Measurements from ENCODE around the gene ZBED5. TPM values are rescaled to one million over a fixed set of nuclear protein-coding genes. Genes with fewer than 3 reads are reported as not detected.
"Not testable (repeated sequence)": the region's sequence is repeated elsewhere in the genome, so short reads cannot be mapped to it uniquely, and the experiment has no call there.

ZBED5 gene
- total RNA-seq, 2 experiments from 2014 or later = 34.6 to 36.2 TPM

- H3K27ac Mint-ChIP-seq = no peak overlapping the region
- no peaks in the 10 kb centered on the region for H3K9me3 Mint-ChIP-seq
These were observed 29.5 kb downstream of the ZBED5 start for GRCh38 chr11:10828402-10828801.

GRCh38 chr11:10824888-10825287 lies 33.0 kb downstream of the ZBED5 start:
- no peak overlapping the region for H3K27ac Mint-ChIP-seq

More at GRCh38 chr11:10828402-10828801, 29.5 kb downstream of the ZBED5 start:
- no peaks in the 10 kb centered on the region for H3K36me3 Mint-ChIP-seq
- H3K4me3 Mint-ChIP-seq = no peak overlapping the region
- H3K4me1 Mint-ChIP-seq = peaks cover 10% of the 10 kb centered on the region
- H3K27me3 Mint-ChIP-seq = no peaks in the 10 kb centered on the region
- no peak for DNase-seq

GRCh38 chr11:10823152-10823579 lies 34.7 kb downstream of the ZBED5 start:
- Mint-ChIP-seq H3K27me3 (no peaks in the 10 kb centered on the region), H3K36me3 (no peaks in the 10 kb centered on the region), H3K27ac (peak overlapping the region; percentile 26), H3K4me3 (no peak overlapping the region), H3K9me3 (no peaks in the 10 kb centered on the region), H3K4me1 (peaks cover 11% of the 10 kb centered on the region)
- DNase-seq = no peak

More at GRCh38 chr11:10824888-10825287, 33.0 kb downstream of the ZBED5 start:
- no peaks in the 10 kb centered on the region for H3K9me3 Mint-ChIP-seq
- peaks cover 11% of the 10 kb centered on the region for H3K4me1 Mint-ChIP-seq
- H3K4me3 Mint-ChIP-seq = no peak overlapping the region
- no peaks in the 10 kb centered on the region for H3K27me3 Mint-ChIP-seq
- DNase-seq = no peak
- no peaks in the 10 kb centered on the region for H3K36me3 Mint-ChIP-seq

GRCh38 chr11:10822491-10822890 lies 35.4 kb downstream of the ZBED5 start:
- not testable (repeated sequence) for H3K27ac Mint-ChIP-seq, H3K4me3 Mint-ChIP-seq, H3K27me3 Mint-ChIP-seq, DNase-seq, H3K9me3 Mint-ChIP-seq, H3K36me3 Mint-ChIP-seq
- peaks cover 11% of the 10 kb centered on the region for H3K4me1 Mint-ChIP-seq

- Mint-ChIP-seq H3K36me3 (peaks cover 1% of the 10 kb centered on the region), H3K9me3 (no peaks in the 10 kb centered on the region), H3K27ac (no peak overlapping the region), H3K4me3 (no peak overlapping the region), H3K4me1 (peaks cover 5% of the 10 kb centered on the region), H3K27me3 (no peaks in the 10 kb centered on the region)
- DNase-seq = no peak
These were observed 39.3 kb downstream of the ZBED5 start for GRCh38 chr11:10818594-10818993.

- no peak for DNase-seq
- Mint-ChIP-seq H3K36me3 (peaks cover 6% of the 10 kb centered on the region), H3K27ac (no peak overlapping the region), H3K4me3 (no peak overlapping the region), H3K27me3 (peaks cover 7% of the 10 kb centered on the region), H3K4me1 (peaks cover 15% of the 10 kb centered on the region), H3K9me3 (no peaks in the 10 kb centered on the region)
These were observed 43.9 kb downstream of the ZBED5 start for GRCh38 chr11:10813945-10814344.

- peak overlapping the region; percentile 99 for H3K27ac Mint-ChIP-seq
- peaks cover 7% of the 10 kb centered on the region for H3K27me3 Mint-ChIP-seq
- H3K36me3 Mint-ChIP-seq = peaks cover 44% of the 10 kb centered on the region
- no peak for DNase-seq
- H3K4me3 Mint-ChIP-seq = peak overlapping the region; percentile 96
- peaks cover 36% of the 10 kb centered on the region for H3K4me1 Mint-ChIP-seq
- no peaks in the 10 kb centered on the region for H3K9me3 Mint-ChIP-seq
These were observed 48.3 kb downstream of the ZBED5 start for GRCh38 chr11:10809373-10810160.

- peaks cover 40% of the 10 kb centered on the region for H3K4me1 Mint-ChIP-seq
- H3K9me3 Mint-ChIP-seq = no peaks in the 10 kb centered on the region
- peak within 1 kb of the TSS; percentile 99 for H3K27ac Mint-ChIP-seq
- DNase-seq = peak; percentile 99
- peaks cover 52% of the 10 kb centered on the region for H3K36me3 Mint-ChIP-seq
- H3K4me3 Mint-ChIP-seq = peak within 1 kb of the TSS; percentile 96
- H3K27me3 Mint-ChIP-seq = peaks cover 7% of the 10 kb centered on the region
These were observed 49.1 kb downstream of the ZBED5 start, which contains the start of gene EIF4G2 for GRCh38 chr11:10808553-10809372. Gene EIF4G2 (minus strand): TSS chr11:10808926.

GRCh38 chr11:10808235-10808552 lies 49.7 kb downstream of the ZBED5 start:
- Mint-ChIP-seq H3K36me3 (peaks cover 57% of the 10 kb centered on the region), H3K9me3 (no peaks in the 10 kb centered on the region), H3K4me3 (peak overlapping the region; percentile 96), H3K27ac (peak overlapping the region; percentile 99), H3K4me1 (peaks cover 46% of the 10 kb centered on the region), H3K27me3 (peaks cover 7% of the 10 kb centered on the region)
- no peak for DNase-seq

GRCh38 chr11:10807493-10808234 lies 50.2 kb downstream of the ZBED5 start:
- peaks cover 57% of the 10 kb centered on the region for H3K36me3 Mint-ChIP-seq
- H3K27me3 Mint-ChIP-seq = peaks cover 7% of the 10 kb centered on the region
- peaks cover 46% of the 10 kb centered on the region for H3K4me1 Mint-ChIP-seq
- peak; percentile 46 for DNase-seq
- H3K27ac Mint-ChIP-seq = peak overlapping the region; percentile 99
- peak overlapping the region; percentile 96 for H3K4me3 Mint-ChIP-seq
- no peaks in the 10 kb centered on the region for H3K9me3 Mint-ChIP-seq

- peaks cover 62% of the 10 kb centered on the region for H3K36me3 Mint-ChIP-seq
These were observed 51.6 kb downstream of the ZBED5 start for GRCh38 chr11:10806206-10806605.

GRCh38 chr11:10805741-10806140 lies 52.1 kb downstream of the ZBED5 start:
- no peaks in the 10 kb centered on the region for H3K9me3 Mint-ChIP-seq
- H3K4me3 Mint-ChIP-seq = peak overlapping the region; percentile 96
- no peak for DNase-seq
- peak overlapping the region; percentile 99 for H3K27ac Mint-ChIP-seq
- H3K36me3 Mint-ChIP-seq = peaks cover 66% of the 10 kb centered on the region
- peaks cover 60% of the 10 kb centered on the region for H3K4me1 Mint-ChIP-seq
- H3K27me3 Mint-ChIP-seq = no peaks in the 10 kb centered on the region

More at GRCh38 chr11:10806206-10806605, 51.6 kb downstream of the ZBED5 start:
- Mint-ChIP-seq H3K4me3 (peak overlapping the region; percentile 96), H3K27ac (peak overlapping the region; percentile 99), H3K9me3 (no peaks in the 10 kb centered on the region), H3K4me1 (peaks cover 56% of the 10 kb centered on the region), H3K27me3 (no peaks in the 10 kb centered on the region)
- no peak for DNase-seq

- DNase-seq = no peak
- peaks cover 86% of the 10 kb centered on the region for H3K36me3 Mint-ChIP-seq
- H3K27me3 Mint-ChIP-seq = no peaks in the 10 kb centered on the region
- peak overlapping the region; percentile 47 for H3K27ac Mint-ChIP-seq
- no peak overlapping the region for H3K4me3 Mint-ChIP-seq
- H3K9me3 Mint-ChIP-seq = no peaks in the 10 kb centered on the region
- H3K4me1 Mint-ChIP-seq = peaks cover 67% of the 10 kb centered on the region
These were observed 54.2 kb downstream of the ZBED5 start for GRCh38 chr11:10803676-10804075.

Measured in activated naive CD8-positive, alpha-beta T cell treated with anti-CD3 and anti-CD28 coated beads for 36 hours (primary cell).